Ecto neural progenitor cell (in vitro differentiated cells): ENCODE data around the gene F2.
"Not testable (repeated sequence)": the region's sequence is repeated elsewhere in the genome, so short reads cannot be mapped to it uniquely, and the experiment has no call there.

Experiments
- DNase-seq: peaks from one replicate; pipeline ENCODE4 v3.0.0-alpha.2; 2018; ENCODE audit warnings: low spot score

Gene F2

GRCh38 chr11:46686886-46687795 lies 31.9 kb upstream of the F2 start:
- DNase-seq: no peak

GRCh38 chr11:46690702-46691101 lies 28.3 kb upstream of the F2 start:
- DNase-seq: no peak

- no peak for DNase-seq
Observed at GRCh38 chr11:46692450-46692849, 26.6 kb upstream of the F2 start.

GRCh38 chr11:46693597-46694012 lies 25.4 kb upstream of the F2 start:
- DNase-seq: no peak

- DNase-seq: no peak
Observed at GRCh38 chr11:46694072-46694471, 24.9 kb upstream of the F2 start.

GRCh38 chr11:46694607-46695006 lies 24.4 kb upstream of the F2 start:
- DNase-seq: no peak

GRCh38 chr11:46695345-46696211 lies 23.4 kb upstream of the F2 start:
- no peak for DNase-seq

GRCh38 chr11:46696212-46696558 lies 22.8 kb upstream of the F2 start:
- DNase-seq: no peak

- no peak for DNase-seq
Observed at GRCh38 chr11:46697303-46697702, 21.7 kb upstream of the F2 start.

GRCh38 chr11:46697723-46698122 lies 21.3 kb upstream of the F2 start:
- DNase-seq: no peak

GRCh38 chr11:46698597-46698996 lies 20.4 kb upstream of the F2 start:
- DNase-seq: no peak

- peak; percentile 98 for DNase-seq
Observed at GRCh38 chr11:46700241-46701077, 18.6 kb upstream of the F2 start, which contains the start of the genes ARHGAP1 and ZNF408. Gene ARHGAP1, minus strand, starts transcription at chr11:46700619. Its CDS starts 4,512 bp downstream, at chr11:46696107. Gene ZNF408, plus strand, starts transcription at chr11:46701031. Its CDS starts 17 bp downstream, at chr11:46701048.

GRCh38 chr11:46701078-46701654 lies 17.8 kb upstream of the F2 start:
- no peak for DNase-seq

GRCh38 chr11:46705070-46705688 lies 13.8 kb upstream of the F2 start:
- no peak for DNase-seq

- DNase-seq: no peak
Observed at GRCh38 chr11:46706886-46707285, 12.1 kb upstream of the F2 start.

GRCh38 chr11:46709351-46709750 lies 9.7 kb upstream of the F2 start:
- not testable (repeated sequence) for DNase-seq

- DNase-seq: no peak
Observed at GRCh38 chr11:46710821-46711269, 8.2 kb upstream of the F2 start.

- no peak for DNase-seq
Observed at GRCh38 chr11:46711303-46711702, 7.7 kb upstream of the F2 start.

GRCh38 chr11:46712874-46713576 lies 6.0 kb upstream of the F2 start:
- no peak for DNase-seq

GRCh38 chr11:46717825-46718154 lies 1.2 kb upstream of the F2 start:
- DNase-seq: not testable (repeated sequence)
